ENCODE measurements around the gene VDAC2.

VDAC2 gene
- total RNA-seq, result 59.4 to 86.1 (median 83.5) reads per million in 3 donors

- Histone ChIP-seq H3K4me1 (ENCODE audit: control insufficient read depth, insufficient read depth, low read length, poor library complexity, severe bottlenecking) (peaks cover 6% of the 10 kb centered on the region), H3K27me3 (replicated peaks; ENCODE audit: control insufficient read depth, insufficient read depth, low read length, poor library complexity, severe bottlenecking) (no peaks in the 10 kb centered on the region), H3K27ac (ENCODE audit: insufficient read depth, low read length, poor library complexity, severe bottlenecking) (peak within 1 kb of the TSS; percentile 95), H3K36me3 (ENCODE audit: control insufficient read depth, insufficient read depth, low read length) (peaks cover 17% of the 10 kb centered on the region), H3K9me3 (ENCODE audit: control insufficient read depth, low read length) (no peaks in the 10 kb centered on the region), H3K4me3 (ENCODE audit: insufficient read depth, low read depth, low read length, poor library complexity, severe bottlenecking) (peak within 1 kb of the TSS; percentile 86)
- DNase-seq, result peak; percentile 89 to 94 (median 91)
Measured at GRCh38 chr10:75210282-75211006, at the start of gene VDAC2. Gene VDAC2 (plus strand): TSS chr10:75210796. CDS start chr10:75211159, 363 bp downstream.

GRCh38 chr10:75165684-75166622 is 44.6 kb upstream of the VDAC2 start:
- no peaks in the 10 kb centered on the region for H3K27me3 ChIP-seq (replicated peaks; ENCODE audit: control insufficient read depth, insufficient read depth, low read length, poor library complexity, severe bottlenecking)
- H3K9me3 ChIP-seq (ENCODE audit: control insufficient read depth, low read length), result no peaks in the 10 kb centered on the region
- H3K27ac ChIP-seq (ENCODE audit: insufficient read depth, low read length, poor library complexity, severe bottlenecking), result no peak overlapping the region
- H3K36me3 ChIP-seq (ENCODE audit: control insufficient read depth, insufficient read depth, low read length), result no peaks in the 10 kb centered on the region
- no peak for DNase-seq
- peak overlapping the region; percentile 13 for H3K4me3 ChIP-seq (ENCODE audit: insufficient read depth, low read depth, low read length, poor library complexity, severe bottlenecking)
- H3K4me1 ChIP-seq (ENCODE audit: control insufficient read depth, insufficient read depth, low read length, poor library complexity, severe bottlenecking), result peaks cover 19% of the 10 kb centered on the region

- Histone ChIP-seq H3K27me3 (replicated peaks; ENCODE audit: control insufficient read depth, insufficient read depth, low read length, poor library complexity, severe bottlenecking) (no peaks in the 10 kb centered on the region), H3K36me3 (ENCODE audit: control insufficient read depth, insufficient read depth, low read length) (no peaks in the 10 kb centered on the region), H3K4me3 (ENCODE audit: insufficient read depth, low read depth, low read length, poor library complexity, severe bottlenecking) (peak overlapping the region; percentile 13), H3K4me1 (ENCODE audit: control insufficient read depth, insufficient read depth, low read length, poor library complexity, severe bottlenecking) (peaks cover 19% of the 10 kb centered on the region), H3K9me3 (ENCODE audit: control insufficient read depth, low read length) (no peaks in the 10 kb centered on the region), H3K27ac (ENCODE audit: insufficient read depth, low read length, poor library complexity, severe bottlenecking) (peak overlapping the region; percentile 38)
- no peak for DNase-seq
Measured at GRCh38 chr10:75166623-75166972, 44.0 kb upstream of the VDAC2 start.

- Histone ChIP-seq H3K9me3 (ENCODE audit: control insufficient read depth, low read length) (no peaks in the 10 kb centered on the region), H3K4me3 (ENCODE audit: insufficient read depth, low read depth, low read length, poor library complexity, severe bottlenecking) (no peak overlapping the region), H3K4me1 (ENCODE audit: control insufficient read depth, insufficient read depth, low read length, poor library complexity, severe bottlenecking) (peaks cover 19% of the 10 kb centered on the region), H3K36me3 (ENCODE audit: control insufficient read depth, insufficient read depth, low read length) (no peaks in the 10 kb centered on the region), H3K27ac (ENCODE audit: insufficient read depth, low read length, poor library complexity, severe bottlenecking) (no peak overlapping the region), H3K27me3 (replicated peaks; ENCODE audit: control insufficient read depth, insufficient read depth, low read length, poor library complexity, severe bottlenecking) (no peaks in the 10 kb centered on the region)
- DNase-seq, result no peak
Measured at GRCh38 chr10:75168275-75168674, 42.3 kb upstream of the VDAC2 start.

- H3K4me1 ChIP-seq (ENCODE audit: control insufficient read depth, insufficient read depth, low read length, poor library complexity, severe bottlenecking), result peaks cover 19% of the 10 kb centered on the region
- no peaks in the 10 kb centered on the region for H3K27me3 ChIP-seq (replicated peaks; ENCODE audit: control insufficient read depth, insufficient read depth, low read length, poor library complexity, severe bottlenecking)
- H3K27ac ChIP-seq (ENCODE audit: insufficient read depth, low read length, poor library complexity, severe bottlenecking), result no peak overlapping the region
- H3K4me3 ChIP-seq (ENCODE audit: insufficient read depth, low read depth, low read length, poor library complexity, severe bottlenecking), result no peak overlapping the region
- no peaks in the 10 kb centered on the region for H3K36me3 ChIP-seq (ENCODE audit: control insufficient read depth, insufficient read depth, low read length)
- no peaks in the 10 kb centered on the region for H3K9me3 ChIP-seq (ENCODE audit: control insufficient read depth, low read length)
- no peak for DNase-seq
Measured at GRCh38 chr10:75170215-75170614, 40.4 kb upstream of the VDAC2 start.

GRCh38 chr10:75175046-75175445 is 35.5 kb upstream of the VDAC2 start:
- Histone ChIP-seq H3K36me3 (ENCODE audit: control insufficient read depth, insufficient read depth, low read length) (peaks cover 4% of the 10 kb centered on the region), H3K4me1 (ENCODE audit: control insufficient read depth, insufficient read depth, low read length, poor library complexity, severe bottlenecking) (no peaks in the 10 kb centered on the region), H3K9me3 (ENCODE audit: control insufficient read depth, low read length) (no peaks in the 10 kb centered on the region), H3K27me3 (replicated peaks; ENCODE audit: control insufficient read depth, insufficient read depth, low read length, poor library complexity, severe bottlenecking) (no peaks in the 10 kb centered on the region), H3K4me3 (ENCODE audit: insufficient read depth, low read depth, low read length, poor library complexity, severe bottlenecking) (no peak overlapping the region), H3K27ac (ENCODE audit: insufficient read depth, low read length, poor library complexity, severe bottlenecking) (no peak overlapping the region)
- DNase-seq, result no peak

- H3K9me3 ChIP-seq (ENCODE audit: control insufficient read depth, low read length), result no peaks in the 10 kb centered on the region
- no peak overlapping the region for H3K27ac ChIP-seq (ENCODE audit: insufficient read depth, low read length, poor library complexity, severe bottlenecking)
- DNase-seq, result no peak
- no peaks in the 10 kb centered on the region for H3K4me1 ChIP-seq (ENCODE audit: control insufficient read depth, insufficient read depth, low read length, poor library complexity, severe bottlenecking)
- peaks cover 4% of the 10 kb centered on the region for H3K36me3 ChIP-seq (ENCODE audit: control insufficient read depth, insufficient read depth, low read length)
- no peaks in the 10 kb centered on the region for H3K27me3 ChIP-seq (replicated peaks; ENCODE audit: control insufficient read depth, insufficient read depth, low read length, poor library complexity, severe bottlenecking)
- no peak overlapping the region for H3K4me3 ChIP-seq (ENCODE audit: insufficient read depth, low read depth, low read length, poor library complexity, severe bottlenecking)
Measured at GRCh38 chr10:75176046-75176445, 34.5 kb upstream of the VDAC2 start.

- H3K27ac ChIP-seq (ENCODE audit: insufficient read depth, low read length, poor library complexity, severe bottlenecking), result no peak overlapping the region
- no peaks in the 10 kb centered on the region for H3K4me1 ChIP-seq (ENCODE audit: control insufficient read depth, insufficient read depth, low read length, poor library complexity, severe bottlenecking)
- H3K36me3 ChIP-seq (ENCODE audit: control insufficient read depth, insufficient read depth, low read length), result peaks cover 4% of the 10 kb centered on the region
- H3K9me3 ChIP-seq (ENCODE audit: control insufficient read depth, low read length), result no peaks in the 10 kb centered on the region
- no peak overlapping the region for H3K4me3 ChIP-seq (ENCODE audit: insufficient read depth, low read depth, low read length, poor library complexity, severe bottlenecking)
- DNase-seq, result no peak
- no peaks in the 10 kb centered on the region for H3K27me3 ChIP-seq (replicated peaks; ENCODE audit: control insufficient read depth, insufficient read depth, low read length, poor library complexity, severe bottlenecking)
Measured at GRCh38 chr10:75176736-75177135, 33.9 kb upstream of the VDAC2 start.

- H3K36me3 ChIP-seq (ENCODE audit: control insufficient read depth, insufficient read depth, low read length), result peaks cover 4% of the 10 kb centered on the region
Measured at GRCh38 chr10:75179657-75180177, 30.9 kb upstream of the VDAC2 start.

GRCh38 chr10:75180592-75180991 is 30.0 kb upstream of the VDAC2 start:
- no peaks in the 10 kb centered on the region for H3K4me1 ChIP-seq (ENCODE audit: control insufficient read depth, insufficient read depth, low read length, poor library complexity, severe bottlenecking)
- H3K27me3 ChIP-seq (replicated peaks; ENCODE audit: control insufficient read depth, insufficient read depth, low read length, poor library complexity, severe bottlenecking), result no peaks in the 10 kb centered on the region
- H3K9me3 ChIP-seq (ENCODE audit: control insufficient read depth, low read length), result no peaks in the 10 kb centered on the region
- H3K4me3 ChIP-seq (ENCODE audit: insufficient read depth, low read depth, low read length, poor library complexity, severe bottlenecking), result no peak overlapping the region
- H3K27ac ChIP-seq (ENCODE audit: insufficient read depth, low read length, poor library complexity, severe bottlenecking), result no peak overlapping the region
- no peak for DNase-seq
- peaks cover 4% of the 10 kb centered on the region for H3K36me3 ChIP-seq (ENCODE audit: control insufficient read depth, insufficient read depth, low read length)

More at GRCh38 chr10:75179657-75180177, 30.9 kb upstream of the VDAC2 start:
- H3K27ac ChIP-seq (ENCODE audit: insufficient read depth, low read length, poor library complexity, severe bottlenecking), result no peak overlapping the region
- no peaks in the 10 kb centered on the region for H3K4me1 ChIP-seq (ENCODE audit: control insufficient read depth, insufficient read depth, low read length, poor library complexity, severe bottlenecking)
- no peak overlapping the region for H3K4me3 ChIP-seq (ENCODE audit: insufficient read depth, low read depth, low read length, poor library complexity, severe bottlenecking)
- H3K9me3 ChIP-seq (ENCODE audit: control insufficient read depth, low read length), result no peaks in the 10 kb centered on the region
- no peak for DNase-seq
- H3K27me3 ChIP-seq (replicated peaks; ENCODE audit: control insufficient read depth, insufficient read depth, low read length, poor library complexity, severe bottlenecking), result no peaks in the 10 kb centered on the region
